PC-9 (cell line): Measurements from ENCODE around the gene ZCCHC14.

Experiments used
- CTCF ChIP-seq: fragments of 200-600 bp; sonication (generic); conservative IDR thresholded peaks from 2 replicates; pipeline ENCODE4 v1.6.1; 2017; ENCODE audit warnings: mixed run types, antibody characterized with exemption, mild to moderate bottlenecking, moderate library complexity
- EZH2 ChIP-seq: fragments of 200-600 bp; sonication (generic); IDR thresholded peaks from 2 replicates; pipeline ENCODE4 v1.8.0; 2017; ENCODE audit warnings: antibody characterized with exemption, low read depth

DNA sequence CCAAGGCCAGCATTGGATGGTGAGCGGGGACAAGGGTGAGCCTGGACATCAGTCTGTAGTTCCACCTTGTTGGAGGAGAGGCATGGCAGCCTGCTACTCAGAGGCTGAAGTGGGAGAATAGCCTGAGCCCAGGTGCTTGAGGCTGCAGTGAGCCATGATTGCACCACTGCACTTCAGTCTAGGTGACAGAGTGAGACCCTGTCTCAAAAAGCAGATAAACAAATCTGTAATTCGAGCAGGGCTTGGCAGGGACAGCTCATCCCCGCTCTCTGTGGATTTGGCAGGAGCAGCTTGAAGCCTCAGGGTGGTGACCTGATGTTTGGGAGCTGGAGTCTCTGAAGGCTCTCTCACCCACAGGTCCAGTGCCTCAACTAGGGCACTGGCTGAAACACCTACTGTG lies 38.6 kb upstream of the ZCCHC14 start:
- no peak for TF ChIP-seq CTCF
- TF ChIP-seq EZH2: no peak
